Left ventricle myocardium inferior (tissue), 1 donor: Measurements from ENCODE around the gene METTL5. TPM values are rescaled to one million over a fixed set of nuclear protein-coding genes. Genes with fewer than 3 reads are reported as not detected.

ENCODE experiments used
- DNase-seq: peaks from one replicate; pipeline ENCODE4 v3.0.0-alpha.2; 2020
- H3K27ac ChIP-seq: fragments of 200-600 bp; replicated peaks from 2 replicates; pipeline ENCODE4 v1.8.0; 2021
- H3K27me3 ChIP-seq: fragments of 200-600 bp; 2 replicates; pipeline ENCODE4 v1.8.0; 2021; ENCODE audit warnings: low read depth
- H3K36me3 ChIP-seq: fragments of 200-600 bp; 2 replicates; pipeline ENCODE4 v1.8.0; 2021
- H3K4me1 ChIP-seq: fragments of 200-600 bp; 2 replicates; pipeline ENCODE4 v1.8.0; 2021
- H3K4me3 ChIP-seq: fragments of 200-600 bp; 2 replicates; pipeline ENCODE4 v1.8.0; 2021; ENCODE audit warnings: mild to moderate bottlenecking, moderate library complexity
- H3K9me3 ChIP-seq: fragments of 200-600 bp; replicated peaks from 2 replicates; pipeline ENCODE4 v1.8.0; 2021
- CTCF ChIP-seq: fragments of 200-600 bp; IDR thresholded peaks from 2 replicates; pipeline ENCODE4 v1.8.0; 2021; ENCODE audit warnings: antibody characterized with exemption, mild to moderate bottlenecking, borderline replicate concordance
- intact Hi-C: fragments of 100-400 bp; cut with micrococcal nuclease; formaldehyde crosslinking; loops from one replicate; pipeline ENCODE4 v1.11.0; 2022
- total RNA-seq: library from RNA; stranded (reverse); fragmentation: NEBNext Ultra II Directional; extraction: Animal tissue kit (Norgen Biotek cat#: 25700); gene quantifications from one replicate; pipeline ENCODE4 v1.2.1, GENCODE V29; 2021
- donor health status: DM: no; HTN: yes; CAD: no; lungs with severe emphysema.

The METTL5 gene
- total RNA-seq, 1 donor from 2014 or later: 60.4 TPM

- H3K36me3 ChIP-seq: peaks cover 9% of the 10 kb centered on the region
- H3K27ac ChIP-seq: peak overlapping the region; percentile 79
- peak overlapping the region; percentile 34 for H3K4me3 ChIP-seq
- no peaks in the 10 kb centered on the region for H3K27me3 ChIP-seq
- TF ChIP-seq CTCF: no peak
- no peaks in the 10 kb centered on the region for H3K9me3 ChIP-seq
- peaks cover 84% of the 10 kb centered on the region for H3K4me1 ChIP-seq
- intact Hi-C loops: no loop called here
- no peak for DNase-seq
Measured at GRCh38 chr2:169838743-169839489, 14.2 kb upstream of the METTL5 start.

GRCh38 chr2:169834401-169834800 is 9.7 kb upstream of the METTL5 start:
- Histone ChIP-seq H3K27me3 (no peaks in the 10 kb centered on the region), H3K4me1 (peaks cover 95% of the 10 kb centered on the region), H3K9me3 (no peaks in the 10 kb centered on the region), H3K27ac (no peak overlapping the region), H3K4me3 (no peak overlapping the region), H3K36me3 (no peaks in the 10 kb centered on the region)
- TF ChIP-seq CTCF: no peak
- intact Hi-C loops: no loop called here
- no peak for DNase-seq

GRCh38 chr2:169828141-169828811 is 3.6 kb upstream of the METTL5 start:
- TF ChIP-seq CTCF: no peak
- Histone ChIP-seq H3K27ac (peak overlapping the region; percentile 97), H3K4me1 (peaks cover 87% of the 10 kb centered on the region), H3K36me3 (no peaks in the 10 kb centered on the region), H3K4me3 (peak overlapping the region; percentile 92), H3K27me3 (no peaks in the 10 kb centered on the region), H3K9me3 (no peaks in the 10 kb centered on the region)
- intact Hi-C loops: loop anchor here (5.0 kb wide), 2 partner anchors 49 to 99 kb away; no protein-coding TSS in a partner anchor
- DNase-seq: peak; percentile 48

GRCh38 chr2:169827272-169828140 is 2.8 kb upstream of the METTL5 start, which contains the start of gene UBR3:
UBR3 (plus strand) TSS chr2:169827454; CDS start chr2:169827508, 54 bp downstream.
- intact Hi-C loops: loop anchor here (5.0 kb wide), 2 partner anchors 50 to 100 kb away; no protein-coding TSS in a partner anchor
- peak within 1 kb of the TSS; percentile 97 for H3K27ac ChIP-seq
- no peak for TF ChIP-seq CTCF
- peak within 1 kb of the TSS; percentile 92 for H3K4me3 ChIP-seq
- DNase-seq: peak; percentile 96
- no peaks in the 10 kb centered on the region for H3K9me3 ChIP-seq
- peaks cover 87% of the 10 kb centered on the region for H3K4me1 ChIP-seq
- no peaks in the 10 kb centered on the region for H3K27me3 ChIP-seq
- no peaks in the 10 kb centered on the region for H3K36me3 ChIP-seq

GRCh38 chr2:169823996-169824372 is 721 bp downstream of the METTL5 start:
- Histone ChIP-seq H3K27ac (peak overlapping the region; percentile 87), H3K9me3 (no peaks in the 10 kb centered on the region), H3K36me3 (peaks cover 4% of the 10 kb centered on the region), H3K27me3 (no peaks in the 10 kb centered on the region), H3K4me1 (peaks cover 59% of the 10 kb centered on the region), H3K4me3 (peak overlapping the region; percentile 82)
- intact Hi-C loops: no loop called here
- no peak for DNase-seq
- no peak for TF ChIP-seq CTCF
